Endothelial cell of umbilical vein (primary cell): ENCODE measurements around the gene MARK2. TPM values are rescaled to one million over a fixed set of nuclear protein-coding genes. Genes with fewer than 3 reads are reported as not detected.

Experiments
- BruUV-seq: library from RNA; stranded (reverse); fragments of 400-500 nt; replicated peaks from 2 replicates; lab custom pipeline; 2021; lab: Mats Ljungman, UMichigan
- CTCF ChIA-PET: fragments of 300-600, 350-600 bp; sonication (Branson Sonifier 250); formaldehyde crosslinking; loops from one replicate; lab custom pipeline; 2021; ENCODE audit warnings: antibody characterized with exemption, inconsistent platforms; lab: Charles Lee
- POLR2A ChIA-PET: fragments of 300-600, 350-600 bp; sonication (Branson Sonifier 250); formaldehyde crosslinking; loops from one replicate; lab custom pipeline; 2021; ENCODE audit warnings: antibody characterized with exemption, inconsistent platforms; lab: Charles Lee
- DNase-seq: peaks from one replicate; pipeline ENCODE4 v3.0.0-alpha.2; 2011; ENCODE audit warnings: low read depth, low spot score
- FAIRE-seq: peaks from 2 replicates; lab custom pipeline; 2011; peaks lifted over from hg19 to GRCh38; lab: Jason Lieb, UNC
- H2AFZ ChIP-seq: 2 replicates; pipeline ENCODE4 v1.6.0; 2012; ENCODE audit warnings: low read depth, low read length, control low read depth, inconsistent platforms
- H3K27ac ChIP-seq: 2 replicates; pipeline ENCODE4 v1.5.1; 2011; ENCODE audit warnings: low read depth, mild to moderate bottlenecking, control low read depth, low read length, moderate library complexity; ENCODE audit not compliant: insufficient read depth
- H3K27me3 ChIP-seq, 2 experiments: 2 replicates each; pipeline versions ENCODE4 v1.6.0 to v1.6.1; 2011; ENCODE audit warnings: low read length in 2 of 2, mixed read lengths in 1 of 2; ENCODE audit not compliant: control insufficient read depth in 2 of 2, insufficient read depth in 2 of 2
- H3K36me3 ChIP-seq, 2 experiments: 2 replicates in 1 of 2; 3 replicates in 1 of 2; pipeline ENCODE4 v1.5.1; 2011; ENCODE audit warnings: low read length in 2 of 2, mild to moderate bottlenecking in 1 of 2, moderate library complexity in 1 of 2; ENCODE audit not compliant: control insufficient read depth in 2 of 2, insufficient read depth in 2 of 2; ENCODE audit errors: extremely low read depth in 1 of 2
- H3K4me1 ChIP-seq: 3 replicates; pipeline ENCODE4 v1.5.1; 2011; ENCODE audit warnings: mild to moderate bottlenecking, low read length; ENCODE audit not compliant: control insufficient read depth, insufficient read depth; ENCODE audit errors: extremely low read depth
- H3K4me2 ChIP-seq: 2 replicates; pipeline ENCODE4 v1.6.1; 2011; ENCODE audit warnings: low read length, control low read depth, mixed read lengths; ENCODE audit not compliant: insufficient read depth
- H3K4me3 ChIP-seq, 3 experiments: fragments of 200-600 bp in 1 of 3; sonication (generic), shearing (Covaris generic) in 1 of 3; replicated peaks in 1 of 3; 2 replicates each; pipeline ENCODE4 v1.5.1; 2011 to 2016; ENCODE audit warnings: control low read depth in 3 of 3, low read length in 3 of 3, mild to moderate bottlenecking in 2 of 3, inconsistent platforms in 1 of 3, low read depth in 1 of 3, moderate library complexity in 1 of 3; ENCODE audit not compliant: insufficient read depth in 1 of 3
- H3K79me2 ChIP-seq: 2 replicates; pipeline ENCODE4 v1.6.0; 2012; ENCODE audit warnings: low read length, inconsistent platforms; ENCODE audit not compliant: control insufficient read depth, insufficient read depth
- H3K9ac ChIP-seq: replicated peaks from 2 replicates; pipeline ENCODE3; 2011; ENCODE audit warnings: low read length, control low read depth; ENCODE audit not compliant: insufficient read depth; ENCODE audit errors: extremely low read depth
- H3K9me1 ChIP-seq: replicated peaks from 3 replicates; pipeline ENCODE4 v1.6.0; 2011; ENCODE audit warnings: mild to moderate bottlenecking, low read length; ENCODE audit not compliant: control insufficient read depth, insufficient read depth; ENCODE audit errors: extremely low read depth
- H3K9me3 ChIP-seq: replicated peaks from 2 replicates; pipeline ENCODE4 v1.5.1; 2012; ENCODE audit warnings: low read length, inconsistent platforms; ENCODE audit not compliant: control insufficient read depth, insufficient read depth
- H4K20me1 ChIP-seq: replicated peaks from 2 replicates; pipeline ENCODE3; 2011; ENCODE audit warnings: mild to moderate bottlenecking, low read length; ENCODE audit not compliant: control insufficient read depth, insufficient read depth; ENCODE audit errors: extremely low read depth
- EZH2 ChIP-seq: IDR thresholded peaks from 2 replicates; pipeline ENCODE4 v1.6.1; 2012; ENCODE audit warnings: borderline replicate concordance, low read depth, mild to moderate bottlenecking, moderate library complexity, low read length, inconsistent platforms; ENCODE audit not compliant: severe bottlenecking
- FOS ChIP-seq: IDR thresholded peaks from 2 replicates; pipeline ENCODE4 v1.6.1; 2011; ENCODE audit warnings: mild to moderate bottlenecking, low read length, moderate library complexity, borderline replicate concordance; ENCODE audit not compliant: insufficient read depth
- JUN ChIP-seq: IDR thresholded peaks from 2 replicates; pipeline ENCODE4 v1.6.1; 2011; ENCODE audit warnings: borderline replicate concordance, low read depth; ENCODE audit not compliant: insufficient read length, insufficient read depth
- MYC ChIP-seq: IDR thresholded peaks from one replicate; pipeline ENCODE4 v1.6.1; 2011; ENCODE audit warnings: mild to moderate bottlenecking, low read depth, low read length
- POLR2A ChIP-seq: IDR thresholded peaks from 2 replicates; pipeline ENCODE4 v1.6.1; 2012; ENCODE audit warnings: low read depth, mild to moderate bottlenecking, control low read depth, low read length
- dilution Hi-C: fragments of 300-500 bp; cut with MboI; formaldehyde crosslinking; loops from one replicate; pipeline ENCODE4 v1.15.0; 2019; ENCODE audit warnings: low sequenced_read_pairs; ENCODE audit not compliant: extremely low pct_ligation_motif_present
- intact Hi-C: fragments of 100-400 bp; cut with micrococcal nuclease; formaldehyde crosslinking; loops from one replicate; pipeline ENCODE4 v1.10.0; 2022
- polyA plus RNA-seq, 4 experiments: library from polyadenylated mRNA; depleted of rRNA in 3 of 4; stranded (reverse) in 3 of 4; unstranded in 1 of 4; fragments of >200 nt; gene quantifications; 2 replicates each; pipeline versions ENCODE4 v1.2.1 to v1.2.3, GENCODE V29; 2011 to 2012; ENCODE audit warnings: missing spikeins in 1 of 4
- total RNA-seq: library from RNA; stranded (reverse); gene quantifications from 2 replicates; pipeline ENCODE4 v1.2.3, GENCODE V29; 2021

The MARK2 gene
- total and polyA plus RNA-seq, 2 donors (not counting 3 experiments of a cell fraction or from before 2014, with no cell fraction given), result 16.6 to 34.7 TPM

DNA sequence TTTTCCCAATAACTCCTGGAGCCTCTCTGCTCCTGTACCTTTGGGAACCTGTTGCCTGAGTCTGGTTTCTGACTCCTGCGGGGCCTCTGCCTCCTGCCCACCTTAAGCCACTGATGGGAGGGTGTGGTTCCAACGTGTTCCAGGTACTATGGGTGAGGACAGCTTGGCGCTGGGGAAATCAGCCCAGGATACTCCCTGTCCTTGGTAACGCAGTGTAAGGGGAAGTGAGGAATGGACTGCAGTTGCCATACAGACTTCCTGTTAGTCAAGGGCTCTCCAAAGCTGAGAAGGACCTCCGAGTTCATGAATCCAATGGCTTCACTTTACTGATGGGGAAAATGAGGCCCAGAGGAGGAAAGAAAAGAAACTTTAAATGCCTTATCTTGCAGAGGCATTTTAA lies 1.2 kb upstream of the MARK2 start:
- peak; percentile 46 for DNase-seq

DNA sequence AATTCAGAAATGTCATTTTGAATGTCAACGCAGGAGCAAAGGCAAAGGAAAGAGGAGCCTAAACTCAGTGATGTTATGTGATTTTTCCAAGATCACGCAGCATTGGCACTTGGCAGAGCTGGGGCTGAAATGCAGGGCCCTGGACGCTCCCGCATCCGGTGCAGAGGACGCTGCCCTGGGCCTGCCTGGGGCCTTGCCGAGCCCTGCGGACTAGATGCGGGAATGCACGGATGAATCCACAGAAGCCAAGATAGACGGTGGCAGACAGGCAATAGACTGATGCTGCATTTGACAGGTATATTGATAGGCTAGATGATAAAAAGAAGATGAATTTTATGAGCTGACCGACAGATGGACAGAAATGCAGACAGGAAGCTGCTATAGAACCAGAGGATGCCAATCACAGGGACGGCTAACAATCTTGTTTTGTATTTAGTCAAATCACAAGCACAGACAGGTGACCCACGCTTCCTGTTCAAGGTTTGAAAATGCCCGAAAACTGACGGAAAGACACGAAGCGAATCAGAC lies 696 bp upstream of the MARK2 start:
- Histone ChIP-seq H3K4me1 (peaks cover 26% of the 10 kb centered on the region), H4K20me1 (peaks cover 3% of the 10 kb centered on the region), H3K9me1 (no peaks in the 10 kb centered on the region), H3K79me2 (peaks cover 40% of the 10 kb centered on the region), H3K4me3 (peak overlapping the region in 2 of 3 experiments; percentile 3 to 26), H3K36me3 (no peaks in the 10 kb centered on the region), H2AFZ (peak overlapping the region; percentile 49), H3K9ac (peak overlapping the region; percentile 65), H3K27ac (peak overlapping the region; percentile 61), H3K4me2 (peak overlapping the region; percentile 68), H3K27me3 (no peaks in the 10 kb centered on the region), H3K9me3 (no peaks in the 10 kb centered on the region)
- dilution Hi-C loops, result no loop called here
- TF ChIP-seq MYC (no peak), POLR2A (peak; percentile 12)
- BruUV-seq, result no TSS peak
- intact Hi-C loops, result loop anchor here (1.0 to 5.0 kb wide), 5 partner anchors 25 to 1086 kb away; partner anchors contain the start of genes CATSPERZ, NAA40, SPINDOC and ZBTB3
- DNase-seq (no peak), FAIRE-seq (no peak)
- ChIA-PET POLR2A (interaction anchor here (0.5 to 1.2 kb wide), 6 partner anchors 9 to 346 kb away, joined by 3 to 6 read pairs (median 3); partner anchors contain the start of genes NAA40 and ZFTA), CTCF (interaction anchor here (0.6 to 16.7 kb wide), 31 partner anchors 8 to 932 kb away, joined by 3 to 264 read pairs (median 5); partner anchors contain the start of genes COX8A, OTUB1, RCOR2 and ZFTA)

More for the DNA sequence above, 1.2 kb upstream of the MARK2 start:
- Histone ChIP-seq H3K9ac (peak overlapping the region; percentile 65), H3K27ac (peak overlapping the region; percentile 61), H4K20me1 (peaks cover 3% of the 10 kb centered on the region), H3K9me1 (no peaks in the 10 kb centered on the region), H2AFZ (peak overlapping the region; percentile 49), H3K4me1 (peaks cover 26% of the 10 kb centered on the region), H3K79me2 (peaks cover 35% of the 10 kb centered on the region), H3K4me2 (peak overlapping the region; percentile 68), H3K36me3 (no peaks in the 10 kb centered on the region), H3K4me3 (no peak overlapping the region), H3K27me3 (no peaks in the 10 kb centered on the region), H3K9me3 (no peaks in the 10 kb centered on the region)
- POLR2A ChIA-PET, result interaction anchor here (0.6 to 1.2 kb wide), 2 partner anchors 46 to 101 kb away, joined by 3 to 5 read pairs; partner anchors contain the start of gene NAA40
- no peak for TF ChIP-seq JUN
- TF ChIP-seq FOS, result no peak
- TF ChIP-seq EZH2, result no peak
- dilution Hi-C loops (no loop called here), intact Hi-C loops (loop anchor here (1.0 to 5.0 kb wide), 9 partner anchors 25 to 1085 kb away; partner anchors contain the start of genes CATSPERZ, NAA40, SPINDOC and ZBTB3)
- BruUV-seq, result no TSS peak
- CTCF ChIA-PET, result interaction anchor here (0.9 to 16.7 kb wide), 22 partner anchors 8 to 312 kb away, joined by 3 to 264 read pairs (median 9); partner anchors contain the start of genes OTUB1, RCOR2 and ZFTA
- peak; percentile 82 for FAIRE-seq
